ENCODE measurements around the gene TECTA. TPM values are rescaled to one million over a fixed set of nuclear protein-coding genes. Genes with fewer than 3 reads are reported as not detected.

TECTA gene
- total RNA-seq, 4 donors from 2014 or later, result 0.49 to 1.4 (median 0.71) TPM

GRCh38 chr11:121063728-121064127, 37.3 kb upstream of the TECTA start:
- TF ChIP-seq CTCF (IDR thresholded peaks at IDR 0.05; ENCODE audit: low read depth), result no peak

- no peak for TF ChIP-seq CTCF (IDR thresholded peaks at IDR 0.05; ENCODE audit: low read depth)
Observed at GRCh38 chr11:121066623-121067022, 34.4 kb upstream of the TECTA start.

- no peak for TF ChIP-seq CTCF (IDR thresholded peaks at IDR 0.05; ENCODE audit: low read depth)
Observed at GRCh38 chr11:121067026-121067425, 34.0 kb upstream of the TECTA start.

- no peak for TF ChIP-seq CTCF (IDR thresholded peaks at IDR 0.05; ENCODE audit: low read depth)
Observed at GRCh38 chr11:121067453-121067852, 33.6 kb upstream of the TECTA start.

- TF ChIP-seq CTCF (IDR thresholded peaks at IDR 0.05; ENCODE audit: low read depth), result no peak
Observed at GRCh38 chr11:121067962-121068647, 32.9 kb upstream of the TECTA start.

GRCh38 chr11:121068787-121069186, 32.3 kb upstream of the TECTA start:
- no peak for TF ChIP-seq CTCF (IDR thresholded peaks at IDR 0.05; ENCODE audit: low read depth)

GRCh38 chr11:121070951-121071845, 29.8 kb upstream of the TECTA start:
- TF ChIP-seq CTCF (IDR thresholded peaks at IDR 0.05; ENCODE audit: low read depth), result no peak
